Loucy (cell line): ENCODE measurements around the gene OTOP3.

ENCODE experiments used
- CTCF ChIP-seq: fragments of 200-600 bp; sonication (generic); conservative IDR thresholded peaks from 2 replicates; pipeline ENCODE4 v1.5.1; 2014; ENCODE audit warnings: mild to moderate bottlenecking, antibody characterized with exemption, low read length
- EZH2phosphoT487 ChIP-seq: fragments of 200-600 bp; IDR thresholded peaks from 2 replicates; pipeline ENCODE4 v1.6.1; 2018; ENCODE audit warnings: antibody characterized with exemption, mild to moderate bottlenecking, moderate library complexity, borderline replicate concordance

- TF ChIP-seq CTCF (peak; percentile 71), EZH2phosphoT487 (no peak)
These were observed 25.1 kb downstream of the OTOP3 start for GRCh38 chr17:74960570-74961342.
